RWPE2 (cell line): Measurements from ENCODE around the gene RNMT.
"Not testable (repeated sequence)": the region's sequence is repeated elsewhere in the genome, so short reads cannot be mapped to it uniquely, and the experiment has no call there.

ENCODE experiments used
- ATAC-seq: fragments of 200-7000 bp; cut with Tn5 transposase; 3 replicates; pipeline ENCODE4 v1.9.1; 2021; ENCODE audit warnings: low read depth
- DNase-seq: peaks from one replicate; pipeline ENCODE4 v3.0.0-alpha.2; 2020; ENCODE audit warnings: low spot score
- H3K27ac ChIP-seq: fragments of 450-650 bp; 2 replicates; pipeline ENCODE4 v1.5.1; 2017; ENCODE audit warnings: mild to moderate bottlenecking; ENCODE audit not compliant: poor library complexity, severe bottlenecking
- H3K27me3 ChIP-seq: fragments of 250-450 bp; sonication (Bioruptor Pico); 2 replicates; pipeline ENCODE4 v1.5.1; 2021; ENCODE audit warnings: mild to moderate bottlenecking, moderate library complexity; ENCODE audit not compliant: insufficient read depth, poor library complexity, severe bottlenecking
- H3K36me3 ChIP-seq: fragments of 250-450 bp; sonication (Bioruptor Pico); 2 replicates; pipeline ENCODE4 v1.5.1; 2020; ENCODE audit warnings: low read depth, mild to moderate bottlenecking, moderate library complexity
- H3K4me1 ChIP-seq: fragments of 250-450 bp; sonication (Bioruptor Pico); 2 replicates; pipeline ENCODE4 v1.5.1; 2021; ENCODE audit warnings: mild to moderate bottlenecking, moderate library complexity; ENCODE audit not compliant: insufficient read depth, poor library complexity, severe bottlenecking
- H3K4me3 ChIP-seq: fragments of 250-450 bp; sonication (Bioruptor Pico); 2 replicates; pipeline ENCODE4 v1.5.1; 2021; ENCODE audit warnings: mild to moderate bottlenecking, moderate library complexity; ENCODE audit not compliant: severe bottlenecking
- H3K9me3 ChIP-seq: fragments of 250-450 bp; sonication (Bioruptor Pico); 2 replicates; pipeline ENCODE4 v1.5.1; 2021; ENCODE audit warnings: mild to moderate bottlenecking, moderate library complexity; ENCODE audit not compliant: severe bottlenecking
- TF ChIP-seq, protein P1 (sequence below): fragments of 450-650 bp; IDR thresholded peaks from one replicate; pipeline ENCODE4 v1.5.1; 2017; ENCODE audit warnings: mild to moderate bottlenecking, moderate library complexity; ENCODE audit not compliant: poor library complexity, severe bottlenecking

RNMT gene

DNA sequence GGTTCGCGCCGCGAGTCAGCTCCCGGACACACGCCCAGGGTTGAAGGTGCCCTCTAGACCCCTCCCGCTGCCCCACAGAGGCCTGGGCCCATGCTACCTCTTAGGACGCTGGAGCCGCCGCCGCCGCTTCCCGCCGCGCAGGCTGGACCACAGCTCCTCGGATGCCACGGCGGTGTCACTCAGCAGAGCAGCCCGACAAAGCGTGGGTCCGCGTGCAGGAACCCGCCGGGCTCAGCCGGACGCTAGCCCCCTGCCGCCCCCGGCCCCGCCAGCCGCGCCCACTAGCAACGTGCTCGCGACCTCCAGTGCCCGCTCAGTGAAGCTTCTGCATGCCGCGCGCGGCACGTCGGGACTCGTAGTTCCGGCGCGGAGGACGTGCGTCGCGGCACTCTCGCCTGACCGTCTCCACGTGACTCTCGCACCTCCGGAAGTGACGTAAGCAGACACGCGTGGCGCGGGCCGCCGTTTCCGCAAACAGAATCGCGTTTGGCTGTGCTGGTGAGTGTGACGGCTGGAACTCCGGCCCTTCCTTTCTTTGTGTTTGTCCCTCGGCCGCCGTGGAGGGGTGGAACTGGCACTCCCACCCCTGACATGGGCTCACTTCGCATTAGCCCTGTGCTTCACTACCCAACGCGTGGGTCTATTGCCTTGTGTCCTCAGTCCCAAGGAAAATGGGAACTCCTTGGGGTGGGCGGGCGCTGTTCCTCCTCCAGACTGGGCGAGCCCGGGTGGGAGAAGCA is at the start of gene RNMT, which contains the start of gene FAM210A:
TSS of gene RNMT (plus strand) at position 442 of the 740 bp plus-strand sequence. CDS start 4,845 bp downstream, outside the sequence.
TSS of gene FAM210A (minus strand) at position 327 of the 740 bp plus-strand sequence. CDS start 44,481 bp downstream, outside the sequence.
- Histone ChIP-seq H3K9me3 (no peaks in the 10 kb centered on the region), H3K27me3 (no peaks in the 10 kb centered on the region), H3K4me1 (peaks cover 16% of the 10 kb centered on the region), H3K36me3 (peaks cover 21% of the 10 kb centered on the region), H3K4me3 (peak within 1 kb of the TSS; percentile 70), H3K27ac (peak within 1 kb of the TSS; percentile 66)
- DNase-seq = peak; percentile 95
- TF ChIP-seq, protein P1, sequence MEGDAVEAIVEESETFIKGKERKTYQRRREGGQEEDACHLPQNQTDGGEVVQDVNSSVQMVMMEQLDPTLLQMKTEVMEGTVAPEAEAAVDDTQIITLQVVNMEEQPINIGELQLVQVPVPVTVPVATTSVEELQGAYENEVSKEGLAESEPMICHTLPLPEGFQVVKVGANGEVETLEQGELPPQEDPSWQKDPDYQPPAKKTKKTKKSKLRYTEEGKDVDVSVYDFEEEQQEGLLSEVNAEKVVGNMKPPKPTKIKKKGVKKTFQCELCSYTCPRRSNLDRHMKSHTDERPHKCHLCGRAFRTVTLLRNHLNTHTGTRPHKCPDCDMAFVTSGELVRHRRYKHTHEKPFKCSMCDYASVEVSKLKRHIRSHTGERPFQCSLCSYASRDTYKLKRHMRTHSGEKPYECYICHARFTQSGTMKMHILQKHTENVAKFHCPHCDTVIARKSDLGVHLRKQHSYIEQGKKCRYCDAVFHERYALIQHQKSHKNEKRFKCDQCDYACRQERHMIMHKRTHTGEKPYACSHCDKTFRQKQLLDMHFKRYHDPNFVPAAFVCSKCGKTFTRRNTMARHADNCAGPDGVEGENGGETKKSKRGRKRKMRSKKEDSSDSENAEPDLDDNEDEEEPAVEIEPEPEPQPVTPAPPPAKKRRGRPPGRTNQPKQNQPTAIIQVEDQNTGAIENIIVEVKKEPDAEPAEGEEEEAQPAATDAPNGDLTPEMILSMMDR = peak; percentile 21
- ATAC-seq = peak; percentile 85

DNA sequence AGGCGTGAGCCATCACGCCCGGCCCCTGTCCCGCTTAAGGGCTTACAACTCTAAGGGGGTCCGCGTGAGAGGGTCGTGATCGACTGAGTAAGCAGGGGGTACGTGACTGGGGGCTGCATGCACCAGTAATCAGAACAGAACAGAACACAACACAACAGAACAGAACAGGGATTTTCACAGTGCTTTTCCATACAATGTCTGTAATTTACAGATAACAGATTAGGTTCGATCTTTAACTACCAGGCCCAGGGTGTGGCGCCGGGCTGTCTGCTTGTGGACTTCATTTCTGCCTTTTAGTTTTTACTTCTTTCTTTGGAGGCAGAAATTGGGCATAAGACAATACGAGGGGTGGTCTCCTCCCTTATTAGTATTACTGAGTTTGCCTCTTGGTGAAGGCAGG is 49.1 kb upstream of the RNMT start:
- peaks cover 34% of the 10 kb centered on the region for H3K36me3 ChIP-seq
- not testable (repeated sequence) for H3K4me3 ChIP-seq, H3K4me1 ChIP-seq, ATAC-seq, H3K9me3 ChIP-seq, DNase-seq, H3K27me3 ChIP-seq
- peak overlapping the region; percentile 49 for H3K27ac ChIP-seq

DNA sequence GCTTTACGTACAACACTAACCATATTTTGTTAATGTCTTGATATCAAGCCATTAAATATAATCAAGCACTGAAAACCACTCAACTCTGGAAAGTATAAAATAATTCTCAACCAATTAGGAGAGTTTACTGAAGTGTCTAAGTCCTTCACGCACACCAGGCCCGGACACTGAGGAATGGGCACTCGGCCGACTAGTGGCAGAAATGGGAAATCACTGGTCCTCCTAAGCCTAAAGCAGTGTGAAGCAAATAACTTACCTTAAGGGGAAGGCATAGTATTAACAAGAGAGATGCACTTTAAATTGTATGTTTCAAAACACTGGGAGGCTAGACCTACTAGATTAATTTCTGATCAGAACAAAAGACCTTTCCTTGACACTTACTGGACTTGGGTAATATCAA is 45.9 kb upstream of the RNMT start:
- Histone ChIP-seq H3K4me3 (no peak overlapping the region), H3K9me3 (no peaks in the 10 kb centered on the region), H3K36me3 (peaks cover 33% of the 10 kb centered on the region), H3K4me1 (no peaks in the 10 kb centered on the region), H3K27ac (no peak overlapping the region), H3K27me3 (no peaks in the 10 kb centered on the region)
- ATAC-seq = no peak
- DNase-seq = no peak
- TF ChIP-seq, protein P1 = peak; percentile 24

DNA sequence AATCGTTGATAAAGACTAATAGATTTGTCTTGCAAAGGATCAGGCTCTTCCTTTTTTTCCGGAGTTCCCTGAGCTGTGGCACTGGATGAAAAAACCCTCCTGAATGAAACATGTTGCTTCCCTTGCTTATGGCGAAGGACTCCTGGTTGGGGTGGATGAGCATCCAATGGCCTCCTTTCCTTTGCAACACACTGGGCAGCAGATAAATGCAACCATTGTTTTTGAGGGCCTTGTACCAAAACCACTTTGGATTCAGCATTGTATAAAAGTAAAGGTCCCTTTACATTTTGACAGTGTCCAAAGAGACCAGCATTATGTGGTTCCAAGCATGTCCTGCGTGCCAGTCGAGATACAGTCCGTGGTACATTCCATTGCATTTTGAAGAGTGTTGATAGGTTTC is 44.8 kb upstream of the RNMT start:
- Histone ChIP-seq H3K4me1 (no peaks in the 10 kb centered on the region), H3K36me3 (peaks cover 33% of the 10 kb centered on the region), H3K9me3 (no peaks in the 10 kb centered on the region), H3K27ac (no peak overlapping the region), H3K27me3 (no peaks in the 10 kb centered on the region), H3K4me3 (no peak overlapping the region)
- ATAC-seq (no peak), DNase-seq (no peak)
- TF ChIP-seq, protein P1 = no peak

DNA sequence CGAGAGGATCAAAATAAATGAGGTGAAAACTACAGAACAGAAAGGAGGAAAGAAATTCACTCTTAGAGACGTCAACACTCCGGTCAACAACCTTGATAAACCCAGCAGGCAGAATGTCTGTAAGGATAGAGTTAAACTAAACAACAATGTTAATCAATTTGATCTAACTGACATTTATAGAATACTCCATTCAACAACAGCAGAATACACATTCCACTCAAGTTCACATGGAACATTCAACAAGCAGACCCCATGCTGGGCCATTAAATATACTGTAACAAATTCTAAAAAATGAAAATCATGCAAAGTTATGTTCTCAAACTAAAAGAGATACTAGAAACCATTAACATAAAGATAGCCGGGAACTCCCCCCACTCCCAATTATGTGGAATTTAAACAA is 41.9 kb upstream of the RNMT start:
- H3K27ac ChIP-seq = no peak overlapping the region
- peaks cover 25% of the 10 kb centered on the region for H3K36me3 ChIP-seq
- no peak for ATAC-seq
- no peaks in the 10 kb centered on the region for H3K9me3 ChIP-seq
- H3K4me1 ChIP-seq = no peaks in the 10 kb centered on the region
- no peak for DNase-seq
- no peak overlapping the region for H3K4me3 ChIP-seq
- no peaks in the 10 kb centered on the region for H3K27me3 ChIP-seq
- TF ChIP-seq, protein P1 = no peak
